ENCODE data around the gene BHMT. TPM values are rescaled to one million over a fixed set of nuclear protein-coding genes. Genes with fewer than 3 reads are reported as not detected.

BHMT gene
- total and polyA plus RNA-seq, 5 donors from 2014 or later, result not detected

DNA sequence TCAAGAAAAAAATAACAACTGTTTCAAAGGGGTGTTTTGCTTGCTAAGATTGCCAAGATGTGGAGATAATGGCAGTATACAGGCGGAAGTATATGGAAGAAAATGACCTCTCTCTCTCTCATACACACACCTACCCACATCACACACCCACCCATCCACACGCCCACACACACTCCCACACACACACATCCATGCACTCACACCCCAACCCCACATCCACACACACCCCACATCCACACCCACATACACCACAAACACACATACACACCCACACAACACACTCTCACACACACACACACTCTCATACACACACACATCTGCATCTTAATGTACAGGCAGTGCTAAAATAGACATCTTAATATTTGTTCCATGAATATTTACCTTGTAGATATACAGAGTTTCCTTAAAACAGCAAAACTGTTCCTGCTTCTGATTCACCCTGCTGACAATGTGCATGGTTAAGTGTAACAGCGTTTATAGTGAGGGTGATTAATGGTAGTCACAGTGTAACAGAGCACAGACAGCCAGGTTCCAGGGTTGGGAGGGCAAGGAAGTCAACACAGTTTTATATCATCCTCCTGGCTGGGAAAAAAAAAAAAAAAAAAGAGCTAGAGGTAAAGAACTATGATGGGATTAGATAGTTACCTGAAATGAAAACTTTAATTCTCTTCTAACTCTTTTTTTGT lies 33.8 kb upstream of the BHMT start:
- H3K36me3 Mint-ChIP-seq, result no peaks in the 10 kb centered on the region
- peak overlapping the region in 1 of 3 donors; percentile 45 for H3K27ac Mint-ChIP-seq
- Histone ChIP-seq H3K27ac (ENCODE audit: insufficient read depth, low read length, poor library complexity, severe bottlenecking) (no peak overlapping the region), H3K36me3 (ENCODE audit: control insufficient read depth, insufficient read depth, low read length) (no peaks in the 10 kb centered on the region), H3K9me3 (ENCODE audit: control insufficient read depth in 2 of 2, low read length in 2 of 2) (no peaks in the 10 kb centered on the region), H3K4me3 (ENCODE audit: low read depth, low read length) (no peak overlapping the region), H3K4me1 (ENCODE audit: control insufficient read depth, insufficient read depth, low read length, poor library complexity, severe bottlenecking) (no peaks in the 10 kb centered on the region), H3K27me3 (ENCODE audit: control insufficient read depth, insufficient read depth, low read length) (no peaks in the 10 kb centered on the region)
- ATAC-seq (ENCODE audit: low read depth in 2 of 2) (no peak), DNase-seq (no peak)
- H3K4me1 Mint-ChIP-seq, result peaks cover 0 to 6% (median 0%) of the 10 kb centered on the region in 4 donors
- peaks cover 25% of the 10 kb centered on the region for H3K27me3 Mint-ChIP-seq
- no peak overlapping the region for H3K4me3 Mint-ChIP-seq
- H3K9me3 Mint-ChIP-seq, result peaks cover 0 to 1% (median 0%) of the 10 kb centered on the region in 7 donors

DNA sequence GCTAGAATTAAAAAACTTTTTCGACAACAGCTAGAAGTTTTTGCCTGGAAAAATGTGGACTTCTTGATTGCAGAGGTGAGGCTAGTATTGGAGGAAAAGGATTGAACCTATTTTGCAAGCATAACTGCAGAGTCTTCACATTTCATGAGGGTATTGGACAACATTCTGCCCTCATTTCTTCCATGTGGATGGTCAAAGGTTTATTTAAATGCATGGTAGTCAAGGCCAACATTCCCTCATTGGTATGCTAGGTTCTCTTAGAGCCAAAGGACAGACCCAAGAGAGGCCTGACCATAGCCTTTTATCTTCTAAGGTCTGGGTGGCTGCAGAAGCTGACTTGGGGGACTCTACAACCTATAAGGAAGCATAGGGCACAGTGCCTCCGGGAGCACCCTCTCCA lies 30.8 kb upstream of the BHMT start:
- H3K27ac ChIP-seq (ENCODE audit: insufficient read depth, low read length, poor library complexity, severe bottlenecking), result no peak overlapping the region
- H3K9me3 ChIP-seq (ENCODE audit: control insufficient read depth in 2 of 2, low read length in 2 of 2), result no peaks in the 10 kb centered on the region
- no peak for ATAC-seq (ENCODE audit: low read depth in 2 of 2)
- no peaks in the 10 kb centered on the region for H3K27me3 ChIP-seq (ENCODE audit: control insufficient read depth, insufficient read depth, low read length)
- Mint-ChIP-seq H3K4me3 (no peak overlapping the region), H3K27me3 (peaks cover 21% of the 10 kb centered on the region), H3K27ac (no peak overlapping the region), H3K36me3 (no peaks in the 10 kb centered on the region), H3K4me1 (peaks cover 0 to 6% (median 0%) of the 10 kb centered on the region in 4 donors), H3K9me3 (peaks cover 0 to 1% (median 0%) of the 10 kb centered on the region in 7 donors)
- DNase-seq, result no peak
- no peaks in the 10 kb centered on the region for H3K4me1 ChIP-seq (ENCODE audit: control insufficient read depth, insufficient read depth, low read length, poor library complexity, severe bottlenecking)
- no peaks in the 10 kb centered on the region for H3K36me3 ChIP-seq (ENCODE audit: control insufficient read depth, insufficient read depth, low read length)
- no peak overlapping the region for H3K4me3 ChIP-seq (ENCODE audit: low read depth, low read length)

DNA sequence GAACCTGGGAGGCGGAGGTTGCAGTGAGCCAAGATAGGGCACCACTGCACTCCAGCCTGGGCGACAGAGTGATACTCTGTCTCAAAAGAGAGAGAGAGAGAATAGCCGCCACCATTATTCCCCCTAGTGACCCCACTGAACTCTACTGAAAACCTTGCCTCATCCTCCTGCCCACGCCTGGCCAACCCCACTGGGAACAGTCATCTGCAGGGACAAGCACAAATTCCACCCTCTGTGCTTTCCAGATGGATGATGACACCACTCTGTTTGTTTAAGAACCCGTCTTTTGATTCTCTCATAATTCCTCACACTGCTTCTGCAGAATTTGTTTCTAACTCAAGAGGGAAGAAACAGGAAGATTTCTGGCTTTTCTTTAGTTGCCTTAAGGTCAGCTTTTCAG lies 29.8 kb upstream of the BHMT start:
- H3K9me3 ChIP-seq (ENCODE audit: control insufficient read depth in 2 of 2, low read length in 2 of 2), result no peaks in the 10 kb centered on the region
- H3K4me3 ChIP-seq (ENCODE audit: low read depth, low read length), result no peak overlapping the region
- H3K4me1 ChIP-seq (ENCODE audit: control insufficient read depth, insufficient read depth, low read length, poor library complexity, severe bottlenecking), result no peaks in the 10 kb centered on the region
- ATAC-seq (ENCODE audit: low read depth in 2 of 2) (no peak), DNase-seq (no peak)
- Mint-ChIP-seq H3K36me3 (no peaks in the 10 kb centered on the region), H3K27me3 (peaks cover 26% of the 10 kb centered on the region), H3K4me1 (peaks cover 0 to 6% (median 0%) of the 10 kb centered on the region in 4 donors), H3K27ac (no peak overlapping the region), H3K9me3 (peaks cover 0 to 1% (median 0%) of the 10 kb centered on the region in 7 donors), H3K4me3 (no peak overlapping the region)
- H3K27ac ChIP-seq (ENCODE audit: insufficient read depth, low read length, poor library complexity, severe bottlenecking), result no peak overlapping the region
- H3K27me3 ChIP-seq (ENCODE audit: control insufficient read depth, insufficient read depth, low read length), result no peaks in the 10 kb centered on the region
- H3K36me3 ChIP-seq (ENCODE audit: control insufficient read depth, insufficient read depth, low read length), result no peaks in the 10 kb centered on the region

DNA sequence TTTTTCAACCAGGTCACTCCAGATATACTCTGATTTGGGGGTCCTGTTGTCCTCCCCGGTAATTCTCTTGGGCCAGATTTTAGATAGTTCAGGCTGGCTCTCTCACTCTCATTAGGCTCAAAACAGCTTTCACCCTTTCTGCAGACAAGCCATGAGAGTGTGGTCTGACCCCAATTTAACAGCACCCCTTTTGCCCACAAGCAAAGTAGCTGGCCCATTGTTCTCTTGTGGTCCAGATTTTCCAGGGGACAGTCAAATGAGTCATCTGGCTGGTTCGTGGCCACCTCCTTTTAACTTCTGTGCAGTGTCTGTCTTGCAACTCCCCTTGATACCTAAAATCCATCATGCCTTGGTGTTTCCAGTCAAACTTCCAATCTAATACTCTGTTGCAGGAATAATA lies 25.5 kb upstream of the BHMT start:
- no peak for ATAC-seq (ENCODE audit: low read depth in 2 of 2)
- H3K36me3 ChIP-seq (ENCODE audit: control insufficient read depth, insufficient read depth, low read length), result no peaks in the 10 kb centered on the region
- no peak for DNase-seq
- Mint-ChIP-seq H3K36me3 (no peaks in the 10 kb centered on the region), H3K9me3 (no peaks in the 10 kb centered on the region), H3K27me3 (peaks cover 21% of the 10 kb centered on the region), H3K4me3 (no peak overlapping the region), H3K27ac (no peak overlapping the region), H3K4me1 (no peaks in the 10 kb centered on the region)
- H3K27me3 ChIP-seq (ENCODE audit: control insufficient read depth, insufficient read depth, low read length), result no peaks in the 10 kb centered on the region
- no peaks in the 10 kb centered on the region for H3K4me1 ChIP-seq (ENCODE audit: control insufficient read depth, insufficient read depth, low read length, poor library complexity, severe bottlenecking)
- no peaks in the 10 kb centered on the region for H3K9me3 ChIP-seq (ENCODE audit: control insufficient read depth in 2 of 2, low read length in 2 of 2)
- H3K27ac ChIP-seq (ENCODE audit: insufficient read depth, low read length, poor library complexity, severe bottlenecking), result no peak overlapping the region
- H3K4me3 ChIP-seq (ENCODE audit: low read depth, low read length), result no peak overlapping the region

DNA sequence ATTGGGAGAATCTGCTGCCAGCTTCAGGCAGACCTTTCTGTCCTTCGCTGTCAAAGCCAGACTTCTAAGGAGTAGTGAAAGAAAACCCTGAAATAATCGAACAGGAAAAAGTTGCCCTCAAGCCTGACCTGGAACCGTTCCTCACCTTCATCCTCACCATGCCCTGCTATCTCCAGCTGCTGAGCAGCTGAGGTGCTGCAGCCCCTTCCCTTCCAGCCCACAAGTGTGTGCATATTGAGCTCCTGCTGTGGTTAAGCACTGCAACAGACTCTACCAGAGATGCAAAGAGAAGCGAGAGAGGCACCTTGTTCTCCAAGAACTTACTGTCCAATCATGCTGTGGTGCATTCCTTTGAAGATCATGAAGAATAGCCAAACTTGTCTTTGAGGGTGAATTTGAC lies 23.1 kb upstream of the BHMT start:
- no peak for DNase-seq
- H3K27me3 Mint-ChIP-seq, result peaks cover 15% of the 10 kb centered on the region
- Histone ChIP-seq H3K4me1 (ENCODE audit: control insufficient read depth, insufficient read depth, low read length, poor library complexity, severe bottlenecking) (no peaks in the 10 kb centered on the region), H3K36me3 (ENCODE audit: control insufficient read depth, insufficient read depth, low read length) (no peaks in the 10 kb centered on the region), H3K27me3 (ENCODE audit: control insufficient read depth, insufficient read depth, low read length) (no peaks in the 10 kb centered on the region), H3K4me3 (ENCODE audit: low read depth, low read length) (no peak overlapping the region), H3K27ac (ENCODE audit: insufficient read depth, low read length, poor library complexity, severe bottlenecking) (no peak overlapping the region), H3K9me3 (ENCODE audit: control insufficient read depth in 2 of 2, low read length in 2 of 2) (no peaks in the 10 kb centered on the region)
- H3K4me3 Mint-ChIP-seq, result no peak overlapping the region
- H3K27ac Mint-ChIP-seq, result no peak overlapping the region
- H3K36me3 Mint-ChIP-seq, result no peaks in the 10 kb centered on the region
- no peak for ATAC-seq (ENCODE audit: low read depth in 2 of 2)
- H3K9me3 Mint-ChIP-seq, result no peaks in the 10 kb centered on the region
- no peaks in the 10 kb centered on the region for H3K4me1 Mint-ChIP-seq

DNA sequence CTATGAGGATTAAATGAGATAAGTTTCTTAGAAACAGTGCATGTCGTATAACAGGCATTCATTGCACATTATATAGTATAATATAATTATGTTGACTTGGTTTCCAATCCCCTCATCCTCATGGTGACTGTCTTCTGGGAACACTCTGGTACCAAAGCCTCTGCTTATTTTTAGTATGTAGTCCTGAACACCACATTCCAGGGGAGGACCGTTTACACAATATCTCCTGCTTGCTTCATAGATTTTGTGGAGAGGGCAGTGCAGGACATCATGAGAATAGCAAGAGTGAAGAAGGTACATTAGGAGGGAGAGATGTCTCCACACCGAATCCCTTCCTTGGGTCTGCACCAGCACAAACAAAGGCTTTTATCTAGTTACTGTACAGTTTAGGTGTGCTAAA lies 20.5 kb upstream of the BHMT start:
- Histone ChIP-seq H3K27ac (ENCODE audit: insufficient read depth, low read length, poor library complexity, severe bottlenecking) (no peak overlapping the region), H3K36me3 (ENCODE audit: control insufficient read depth, insufficient read depth, low read length) (no peaks in the 10 kb centered on the region), H3K9me3 (ENCODE audit: control insufficient read depth in 2 of 2, low read length in 2 of 2) (no peaks in the 10 kb centered on the region), H3K27me3 (ENCODE audit: control insufficient read depth, insufficient read depth, low read length) (no peaks in the 10 kb centered on the region), H3K4me1 (ENCODE audit: control insufficient read depth, insufficient read depth, low read length, poor library complexity, severe bottlenecking) (no peaks in the 10 kb centered on the region), H3K4me3 (ENCODE audit: low read depth, low read length) (no peak overlapping the region)
- Mint-ChIP-seq H3K36me3 (no peaks in the 10 kb centered on the region), H3K27ac (no peak overlapping the region), H3K27me3 (peaks cover 11% of the 10 kb centered on the region), H3K9me3 (peaks cover 0 to 3% (median 0%) of the 10 kb centered on the region in 7 donors), H3K4me3 (no peak overlapping the region), H3K4me1 (no peaks in the 10 kb centered on the region)
- DNase-seq (no peak), ATAC-seq (ENCODE audit: low read depth in 2 of 2) (no peak)

DNA sequence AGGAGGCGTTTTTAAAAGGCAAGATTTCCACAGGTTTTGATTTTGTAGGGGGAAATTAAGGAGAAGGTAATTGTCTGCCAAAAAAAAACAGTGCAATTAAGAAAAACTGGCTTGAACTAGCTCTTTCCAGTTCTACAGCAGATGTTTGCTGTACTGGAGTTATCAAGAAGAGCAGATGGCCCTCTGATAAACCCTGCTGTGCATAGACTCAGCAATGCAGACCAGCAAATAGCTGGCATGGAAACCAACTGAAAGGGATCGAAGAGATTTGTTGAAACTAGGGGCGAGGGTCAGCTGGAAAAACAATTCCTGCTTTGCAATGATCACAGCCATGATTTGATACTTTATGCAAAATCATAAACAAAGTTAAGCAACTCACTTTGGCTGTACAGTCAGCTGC lies 17.8 kb upstream of the BHMT start:
- no peak overlapping the region for H3K4me3 ChIP-seq (ENCODE audit: low read depth, low read length)
- peaks cover 0 to 3% (median 0%) of the 10 kb centered on the region in 7 donors for H3K9me3 Mint-ChIP-seq
- H3K36me3 ChIP-seq (ENCODE audit: control insufficient read depth, insufficient read depth, low read length), result no peaks in the 10 kb centered on the region
- no peaks in the 10 kb centered on the region for H3K4me1 Mint-ChIP-seq
- peaks cover 9% of the 10 kb centered on the region for H3K27me3 Mint-ChIP-seq
- H3K27ac Mint-ChIP-seq, result no peak overlapping the region
- no peaks in the 10 kb centered on the region for H3K27me3 ChIP-seq (ENCODE audit: control insufficient read depth, insufficient read depth, low read length)
- H3K27ac ChIP-seq (ENCODE audit: insufficient read depth, low read length, poor library complexity, severe bottlenecking), result no peak overlapping the region
- H3K36me3 Mint-ChIP-seq, result no peaks in the 10 kb centered on the region
- no peak overlapping the region for H3K4me3 Mint-ChIP-seq
- H3K9me3 ChIP-seq (ENCODE audit: control insufficient read depth in 2 of 2, low read length in 2 of 2), result no peaks in the 10 kb centered on the region
- ATAC-seq (ENCODE audit: low read depth in 2 of 2) (no peak), DNase-seq (no peak)
- H3K4me1 ChIP-seq (ENCODE audit: control insufficient read depth, insufficient read depth, low read length, poor library complexity, severe bottlenecking), result no peaks in the 10 kb centered on the region

DNA sequence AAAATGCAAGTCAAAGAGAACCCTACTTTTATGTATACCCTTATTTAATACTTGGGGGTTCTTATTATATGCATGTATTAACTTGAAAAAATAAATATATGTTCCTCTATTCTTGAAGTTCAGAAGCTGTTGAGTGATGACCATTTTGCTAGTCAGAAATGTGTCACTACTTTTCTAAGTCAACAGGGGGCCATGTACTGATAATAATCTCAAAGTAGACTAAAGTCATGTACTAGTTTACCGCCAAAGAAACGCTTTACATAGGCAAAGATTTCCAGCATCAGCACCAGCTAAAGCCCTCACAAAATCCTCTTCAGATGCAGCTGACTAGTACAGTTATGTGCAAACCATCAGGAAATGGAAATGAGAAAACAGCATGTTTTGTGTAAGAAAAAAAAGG lies 5.7 kb upstream of the BHMT start:
- peaks cover 19% of the 10 kb centered on the region for H3K27me3 ChIP-seq (ENCODE audit: control insufficient read depth, insufficient read depth, low read length)
- H3K4me3 ChIP-seq (ENCODE audit: low read depth, low read length), result no peak overlapping the region
- peaks cover 0 to 5% (median 0%) of the 10 kb centered on the region in 7 donors for H3K9me3 Mint-ChIP-seq
- H3K27ac Mint-ChIP-seq, result no peak overlapping the region
- ATAC-seq (ENCODE audit: low read depth in 2 of 2) (no peak), DNase-seq (no peak)
- no peaks in the 10 kb centered on the region for H3K4me1 ChIP-seq (ENCODE audit: control insufficient read depth, insufficient read depth, low read length, poor library complexity, severe bottlenecking)
- no peaks in the 10 kb centered on the region for H3K9me3 ChIP-seq (ENCODE audit: control insufficient read depth in 2 of 2, low read length in 2 of 2)
- H3K36me3 ChIP-seq (ENCODE audit: control insufficient read depth, insufficient read depth, low read length), result no peaks in the 10 kb centered on the region
- peaks cover 0 to 5% (median 2%) of the 10 kb centered on the region in 4 donors for H3K4me1 Mint-ChIP-seq
- no peak overlapping the region for H3K4me3 Mint-ChIP-seq
- H3K27ac ChIP-seq (ENCODE audit: insufficient read depth, low read length, poor library complexity, severe bottlenecking), result no peak overlapping the region
- H3K36me3 Mint-ChIP-seq, result no peaks in the 10 kb centered on the region
- H3K27me3 Mint-ChIP-seq, result peaks cover 66% of the 10 kb centered on the region
